ENCODE results near the gene FEN1. TPM values are rescaled to one million over a fixed set of nuclear protein-coding genes. Genes with fewer than 3 reads are reported as not detected.
A peak's percentile ranks its signal among the peaks of the same experiment; 100 is the strongest.

Gene FEN1
- polyA plus RNA-seq, 3 donors from 2014 or later = 20.3 to 31.3 (median 24.6) TPM

GRCh38 chr11:61800331-61801281 lies 7.9 kb downstream of the FEN1 start:
- no peak for DNase-seq
- Mint-ChIP-seq H3K9me3 (no peaks in the 10 kb centered on the region), H3K4me3 (no peak overlapping the region), H3K36me3 (peaks cover 0 to 7% (median 4%) of the 10 kb centered on the region in 3 donors), H3K27ac (peak overlapping the region in 4 of 6 donors; percentile 12 to 78 (median 42)), H3K27me3 (ENCODE audit: low read depth in 3 of 3) (peaks cover 0 to 1% (median 0%) of the 10 kb centered on the region in 3 donors), H3K4me1 (peaks cover 7% of the 10 kb centered on the region in 2 donors)

- H3K4me3 Mint-ChIP-seq = no peak overlapping the region
- peaks cover 0 to 7% (median 4%) of the 10 kb centered on the region in 3 donors for H3K36me3 Mint-ChIP-seq
- H3K4me1 Mint-ChIP-seq = peaks cover 0 to 3% of the 10 kb centered on the region in 2 donors
- no peak overlapping the region for H3K27ac Mint-ChIP-seq
- peaks cover 0 to 3% (median 0%) of the 10 kb centered on the region in 3 donors for H3K27me3 Mint-ChIP-seq (ENCODE audit: low read depth in 3 of 3)
- no peaks in the 10 kb centered on the region for H3K9me3 Mint-ChIP-seq
- DNase-seq = no peak
Measured at GRCh38 chr11:61802605-61803004, 9.9 kb downstream of the FEN1 start.

- H3K36me3 Mint-ChIP-seq = peaks cover 0 to 7% (median 7%) of the 10 kb centered on the region in 3 donors
- H3K9me3 Mint-ChIP-seq = no peaks in the 10 kb centered on the region
- DNase-seq = no peak
- peaks cover 0 to 3% of the 10 kb centered on the region in 2 donors for H3K4me1 Mint-ChIP-seq
- H3K4me3 Mint-ChIP-seq = no peak overlapping the region
- H3K27ac Mint-ChIP-seq = peak overlapping the region in 3 of 6 donors; percentile 23 to 43 (median 31)
- peaks cover 0 to 1% (median 0%) of the 10 kb centered on the region in 3 donors for H3K27me3 Mint-ChIP-seq (ENCODE audit: low read depth in 3 of 3)
Measured at GRCh38 chr11:61803889-61804647, 11.4 kb downstream of the FEN1 start.

- H3K4me1 Mint-ChIP-seq = peaks cover 0 to 3% of the 10 kb centered on the region in 2 donors
- no peaks in the 10 kb centered on the region for H3K9me3 Mint-ChIP-seq
- no peak for DNase-seq
- no peak overlapping the region for H3K4me3 Mint-ChIP-seq
- H3K27ac Mint-ChIP-seq = no peak overlapping the region
- peaks cover 0 to 10% (median 7%) of the 10 kb centered on the region in 3 donors for H3K36me3 Mint-ChIP-seq
- peaks cover 0 to 1% (median 0%) of the 10 kb centered on the region in 3 donors for H3K27me3 Mint-ChIP-seq (ENCODE audit: low read depth in 3 of 3)
Measured at GRCh38 chr11:61805146-61805545, 12.4 kb downstream of the FEN1 start.

GRCh38 chr11:61806785-61807184 lies 14.1 kb downstream of the FEN1 start:
- Mint-ChIP-seq H3K27me3 (ENCODE audit: low read depth in 3 of 3) (peaks cover 0 to 1% (median 0%) of the 10 kb centered on the region in 3 donors), H3K9me3 (no peaks in the 10 kb centered on the region), H3K27ac (no peak overlapping the region), H3K36me3 (peaks cover under 1 to 14% (median 7%) of the 10 kb centered on the region in 3 donors), H3K4me1 (no peaks in the 10 kb centered on the region), H3K4me3 (no peak overlapping the region)
- no peak for DNase-seq

GRCh38 chr11:61810671-61811175 lies 18.0 kb downstream of the FEN1 start:
- DNase-seq = no peak
- Mint-ChIP-seq H3K4me3 (no peak overlapping the region), H3K9me3 (no peaks in the 10 kb centered on the region), H3K27me3 (ENCODE audit: low read depth in 3 of 3) (peaks cover 2% of the 10 kb centered on the region in 3 donors), H3K27ac (no peak overlapping the region), H3K36me3 (peaks cover 0 to 9% (median 4%) of the 10 kb centered on the region in 3 donors), H3K4me1 (peaks cover 7 to 8% of the 10 kb centered on the region in 2 donors)

- no peak for DNase-seq
- Mint-ChIP-seq H3K36me3 (peaks cover 0 to 9% (median 4%) of the 10 kb centered on the region in 3 donors), H3K27ac (peak overlapping the region in 1 of 6 donors; percentile 22), H3K4me3 (no peak overlapping the region), H3K9me3 (no peaks in the 10 kb centered on the region), H3K27me3 (ENCODE audit: low read depth in 3 of 3) (peaks cover 3 to 4% (median 4%) of the 10 kb centered on the region in 3 donors), H3K4me1 (peaks cover 10 to 14% of the 10 kb centered on the region in 2 donors)
Measured at GRCh38 chr11:61811831-61812230, 19.1 kb downstream of the FEN1 start.

GRCh38 chr11:61812736-61813411 lies 20.2 kb downstream of the FEN1 start:
- peaks cover 0 to 9% (median 4%) of the 10 kb centered on the region in 3 donors for H3K36me3 Mint-ChIP-seq
- H3K27me3 Mint-ChIP-seq (ENCODE audit: low read depth in 3 of 3) = peaks cover 4% of the 10 kb centered on the region in 3 donors
- DNase-seq = no peak
- H3K27ac Mint-ChIP-seq = peak overlapping the region in 1 of 6 donors; percentile 21
- peaks cover 13 to 22% of the 10 kb centered on the region in 2 donors for H3K4me1 Mint-ChIP-seq
- H3K4me3 Mint-ChIP-seq = peak overlapping the region in 1 of 5 donors; percentile 7
- H3K9me3 Mint-ChIP-seq = no peaks in the 10 kb centered on the region

GRCh38 chr11:61814247-61814957 lies 21.7 kb downstream of the FEN1 start:
- Mint-ChIP-seq H3K36me3 (peaks cover 0 to 7% (median 4%) of the 10 kb centered on the region in 3 donors), H3K27ac (peak overlapping the region in 5 of 6 donors; percentile 25 to 93 (median 71)), H3K27me3 (ENCODE audit: low read depth in 3 of 3) (peaks cover 4% of the 10 kb centered on the region in 3 donors), H3K4me1 (peaks cover 13 to 22% of the 10 kb centered on the region in 2 donors), H3K4me3 (peak overlapping the region; percentile 89 to 96 (median 95)), H3K9me3 (no peaks in the 10 kb centered on the region)
- peak; percentile 23 to 31 (median 30) for DNase-seq

GRCh38 chr11:61814958-61815789 lies 22.5 kb downstream of the FEN1 start:
- peak overlapping the region; percentile 89 to 96 (median 95) for H3K4me3 Mint-ChIP-seq
- no peaks in the 10 kb centered on the region for H3K9me3 Mint-ChIP-seq
- H3K36me3 Mint-ChIP-seq = peaks cover 0 to 4% (median 3%) of the 10 kb centered on the region in 3 donors
- peaks cover 4% of the 10 kb centered on the region in 3 donors for H3K27me3 Mint-ChIP-seq (ENCODE audit: low read depth in 3 of 3)
- peak overlapping the region; percentile 51 to 93 (median 86) for H3K27ac Mint-ChIP-seq
- DNase-seq = peak; percentile 46 to 54 (median 50)
- H3K4me1 Mint-ChIP-seq = peaks cover 13 to 22% of the 10 kb centered on the region in 2 donors

GRCh38 chr11:61815790-61816735 lies 23.4 kb downstream of the FEN1 start:
- Mint-ChIP-seq H3K4me3 (peak overlapping the region; percentile 89 to 96 (median 95)), H3K27ac (peak overlapping the region; percentile 48 to 93 (median 86)), H3K27me3 (ENCODE audit: low read depth in 3 of 3) (peaks cover 4% of the 10 kb centered on the region in 3 donors), H3K9me3 (no peaks in the 10 kb centered on the region), H3K36me3 (peaks cover 0 to 4% (median 0%) of the 10 kb centered on the region in 3 donors), H3K4me1 (peaks cover 13 to 22% of the 10 kb centered on the region in 2 donors)
- peak; percentile 49 to 60 (median 51) for DNase-seq

Data from immature natural killer cell (primary cell).